ENCODE measurements around the gene CNST.
"Not testable (repeated sequence)": the region's sequence is repeated elsewhere in the genome, so short reads cannot be mapped to it uniquely, and the experiment has no call there.

CNST gene

GRCh38 chr1:246678816-246679793 is 112.8 kb downstream of the CNST start:
- no peak for DNase-seq (ENCODE audit: low read depth)

- DNase-seq (ENCODE audit: low read depth), result no peak
Measured at GRCh38 chr1:246679794-246680177, 113.5 kb downstream of the CNST start.

- no peak for DNase-seq (ENCODE audit: low read depth)
Measured at GRCh38 chr1:246680190-246680589, 113.9 kb downstream of the CNST start.

GRCh38 chr1:246680696-246681130 is 114.5 kb downstream of the CNST start:
- no peak for DNase-seq (ENCODE audit: low read depth)

GRCh38 chr1:246681900-246682895 is 115.9 kb downstream of the CNST start:
- DNase-seq (ENCODE audit: low read depth), result no peak

GRCh38 chr1:246683521-246683920 is 117.3 kb downstream of the CNST start:
- DNase-seq (ENCODE audit: low read depth), result no peak

GRCh38 chr1:246687002-246687401 is 120.7 kb downstream of the CNST start:
- no peak for DNase-seq (ENCODE audit: low read depth)

- peak; percentile 65 for DNase-seq (ENCODE audit: low read depth)
Measured at GRCh38 chr1:246689409-246690008, 123.3 kb downstream of the CNST start.

GRCh38 chr1:246690100-246690499 is 123.8 kb downstream of the CNST start:
- no peak for DNase-seq (ENCODE audit: low read depth)

- DNase-seq (ENCODE audit: low read depth), result no peak
Measured at GRCh38 chr1:246691622-246692495, 125.6 kb downstream of the CNST start.

- not testable (repeated sequence) for DNase-seq (ENCODE audit: low read depth)
Measured at GRCh38 chr1:246694213-246694895, 128.1 kb downstream of the CNST start.

- no peak for DNase-seq (ENCODE audit: low read depth)
Measured at GRCh38 chr1:246695136-246695535, 128.9 kb downstream of the CNST start.

GRCh38 chr1:246695666-246696065 is 129.4 kb downstream of the CNST start:
- DNase-seq (ENCODE audit: low read depth), result no peak

GRCh38 chr1:246698466-246699094 is 132.3 kb downstream of the CNST start:
- DNase-seq (ENCODE audit: low read depth), result no peak

GRCh38 chr1:246699095-246699735 is 133.0 kb downstream of the CNST start:
- DNase-seq (ENCODE audit: low read depth), result peak; percentile 93

GRCh38 chr1:246703581-246703980 is 137.3 kb downstream of the CNST start:
- peak; percentile 42 for DNase-seq (ENCODE audit: low read depth)

GRCh38 chr1:246705368-246705767 is 139.1 kb downstream of the CNST start:
- DNase-seq (ENCODE audit: low read depth), result peak; percentile 91

- no peak for DNase-seq (ENCODE audit: low read depth)
Measured at GRCh38 chr1:246708166-246708565, 141.9 kb downstream of the CNST start.

- no peak for DNase-seq (ENCODE audit: low read depth)
Measured at GRCh38 chr1:246709196-246709595, 142.9 kb downstream of the CNST start.

Measured in fibroblast of gingiva (primary cell).